Activated naive CD8-positive, alpha-beta T cell (primary cell): ENCODE measurements around the gene ARHGEF7.

Experiments used
- H3K27ac Mint-ChIP-seq: one replicate; pipeline ENCODE4 v1.8.0; 2021; ENCODE audit warnings: mixed read lengths
- H3K27me3 Mint-ChIP-seq: one replicate; pipeline ENCODE4 v1.8.0; 2021; ENCODE audit warnings: mixed read lengths
- H3K36me3 Mint-ChIP-seq: one replicate; pipeline ENCODE4 v1.8.0; 2021; ENCODE audit warnings: mixed read lengths
- H3K4me1 Mint-ChIP-seq: one replicate; pipeline ENCODE4 v1.8.0; 2021; ENCODE audit warnings: low read depth, mixed read lengths
- H3K4me3 Mint-ChIP-seq: one replicate; pipeline ENCODE4 v1.8.0; 2021; ENCODE audit warnings: mild to moderate bottlenecking, mixed read lengths
- H3K9me3 Mint-ChIP-seq: one replicate; pipeline ENCODE4 v1.8.0; 2021; ENCODE audit warnings: low read depth, mixed read lengths

The ARHGEF7 gene

GRCh38 chr13:111225166-111225565, 110.1 kb downstream of the ARHGEF7 start:
- peaks cover 28% of the 10 kb centered on the region for H3K4me1 Mint-ChIP-seq
- H3K27me3 Mint-ChIP-seq, result no peaks in the 10 kb centered on the region
- no peak overlapping the region for H3K27ac Mint-ChIP-seq
- H3K9me3 Mint-ChIP-seq, result no peaks in the 10 kb centered on the region
- H3K36me3 Mint-ChIP-seq, result peaks cover 2% of the 10 kb centered on the region
- H3K4me3 Mint-ChIP-seq, result no peak overlapping the region

DNA sequence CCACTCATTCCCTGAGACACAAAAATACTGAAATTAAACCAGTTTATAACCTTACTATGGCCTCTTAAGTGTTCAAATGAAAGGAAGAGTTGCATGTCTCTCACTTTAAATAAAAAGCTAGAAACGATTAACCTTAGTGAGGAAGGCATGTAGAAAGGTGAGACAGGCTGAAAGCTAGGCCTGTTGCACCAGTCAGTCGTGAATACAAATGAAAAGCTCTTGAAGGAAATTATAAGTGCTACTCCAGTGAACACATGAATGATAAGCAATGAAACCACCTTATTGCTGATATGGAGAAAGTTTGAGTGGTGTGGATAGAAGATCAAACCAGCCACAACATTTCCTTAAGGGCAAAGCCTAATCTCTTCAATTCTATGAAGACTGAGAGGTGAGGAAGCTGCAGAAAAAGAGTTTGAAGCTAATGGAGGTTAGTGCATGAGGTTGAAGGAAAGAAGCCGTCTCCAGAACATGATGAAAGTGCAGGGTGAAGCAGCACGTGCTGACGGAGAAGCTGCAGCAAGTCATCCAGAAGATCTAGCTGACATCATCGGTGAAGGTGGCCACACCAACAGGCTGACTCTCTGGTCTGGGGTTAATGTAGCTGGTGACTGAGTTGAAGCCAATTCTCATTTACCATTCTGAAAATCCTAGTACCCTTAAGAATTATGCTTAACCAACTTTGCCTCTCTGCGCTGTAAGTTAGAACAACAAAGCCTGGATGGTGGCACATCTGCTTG, 110.9 kb downstream of the ARHGEF7 start:
- no peak overlapping the region for H3K27ac Mint-ChIP-seq
- no peak overlapping the region for H3K4me3 Mint-ChIP-seq
- H3K9me3 Mint-ChIP-seq, result no peaks in the 10 kb centered on the region
- no peaks in the 10 kb centered on the region for H3K27me3 Mint-ChIP-seq
- H3K4me1 Mint-ChIP-seq, result peaks cover 28% of the 10 kb centered on the region
- peaks cover 2% of the 10 kb centered on the region for H3K36me3 Mint-ChIP-seq

DNA sequence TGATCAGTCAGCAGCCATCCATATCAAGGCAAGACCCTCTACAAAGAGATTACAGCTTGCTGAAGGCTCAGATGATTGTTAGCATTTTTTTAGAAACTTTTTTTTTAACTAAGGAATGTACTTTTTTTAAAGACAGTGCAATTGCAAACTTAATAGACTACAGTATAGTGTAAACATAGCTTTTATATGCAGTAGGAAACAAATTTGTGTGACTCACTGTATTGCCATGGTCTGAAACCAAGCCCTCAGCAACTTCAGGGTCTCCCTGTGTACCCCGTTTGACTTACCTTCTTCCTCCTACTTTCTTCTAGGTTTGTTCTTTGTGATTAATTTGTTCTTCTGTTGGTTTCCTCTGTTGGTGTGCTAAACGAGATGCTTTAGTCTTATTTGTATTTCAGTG, 112.3 kb downstream of the ARHGEF7 start:
- Mint-ChIP-seq H3K27ac (no peak overlapping the region), H3K9me3 (no peaks in the 10 kb centered on the region), H3K27me3 (no peaks in the 10 kb centered on the region), H3K4me1 (peaks cover 37% of the 10 kb centered on the region), H3K4me3 (no peak overlapping the region), H3K36me3 (peaks cover 6% of the 10 kb centered on the region)

- H3K36me3 Mint-ChIP-seq, result peaks cover 14% of the 10 kb centered on the region
- H3K4me3 Mint-ChIP-seq, result no peak overlapping the region
- peaks cover 39% of the 10 kb centered on the region for H3K4me1 Mint-ChIP-seq
- no peaks in the 10 kb centered on the region for H3K27me3 Mint-ChIP-seq
- H3K27ac Mint-ChIP-seq, result no peak overlapping the region
- no peaks in the 10 kb centered on the region for H3K9me3 Mint-ChIP-seq
Measured at GRCh38 chr13:111228262-111229144, 113.4 kb downstream of the ARHGEF7 start.

DNA sequence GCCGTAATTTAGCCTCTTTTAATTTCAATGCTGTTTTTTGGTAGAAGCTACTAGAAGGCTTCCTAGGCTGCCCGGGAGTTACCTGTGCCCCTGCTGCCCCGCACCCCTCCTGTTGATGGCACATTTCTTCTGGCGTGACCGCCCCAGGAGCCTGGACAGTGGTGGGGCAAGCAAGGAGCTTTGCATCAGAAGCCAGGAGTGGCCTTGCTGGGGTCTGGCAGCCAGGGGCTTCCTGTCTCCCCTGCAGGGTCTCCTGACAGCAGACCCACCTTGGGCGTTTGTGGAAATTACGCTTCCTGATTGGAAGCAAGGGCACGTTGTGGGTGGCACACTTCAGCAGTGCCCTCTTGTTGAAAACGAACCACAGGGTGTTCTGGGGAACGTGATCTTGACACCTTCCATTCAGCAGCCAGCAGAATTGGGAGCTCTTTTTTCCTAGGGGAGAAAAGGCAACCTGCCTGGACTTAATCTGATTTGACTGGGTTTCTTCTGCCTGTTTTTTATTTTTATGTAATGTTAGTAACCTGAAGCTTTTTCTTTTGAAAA, 115.3 kb downstream of the ARHGEF7 start:
- Mint-ChIP-seq H3K27me3 (no peaks in the 10 kb centered on the region), H3K9me3 (no peaks in the 10 kb centered on the region), H3K4me1 (peaks cover 38% of the 10 kb centered on the region), H3K27ac (no peak overlapping the region), H3K36me3 (peaks cover 21% of the 10 kb centered on the region), H3K4me3 (no peak overlapping the region)

GRCh38 chr13:111232191-111232590, 117.1 kb downstream of the ARHGEF7 start:
- Mint-ChIP-seq H3K27me3 (no peaks in the 10 kb centered on the region), H3K4me1 (peaks cover 22% of the 10 kb centered on the region), H3K36me3 (peaks cover 23% of the 10 kb centered on the region), H3K9me3 (no peaks in the 10 kb centered on the region), H3K4me3 (no peak overlapping the region), H3K27ac (no peak overlapping the region)

DNA sequence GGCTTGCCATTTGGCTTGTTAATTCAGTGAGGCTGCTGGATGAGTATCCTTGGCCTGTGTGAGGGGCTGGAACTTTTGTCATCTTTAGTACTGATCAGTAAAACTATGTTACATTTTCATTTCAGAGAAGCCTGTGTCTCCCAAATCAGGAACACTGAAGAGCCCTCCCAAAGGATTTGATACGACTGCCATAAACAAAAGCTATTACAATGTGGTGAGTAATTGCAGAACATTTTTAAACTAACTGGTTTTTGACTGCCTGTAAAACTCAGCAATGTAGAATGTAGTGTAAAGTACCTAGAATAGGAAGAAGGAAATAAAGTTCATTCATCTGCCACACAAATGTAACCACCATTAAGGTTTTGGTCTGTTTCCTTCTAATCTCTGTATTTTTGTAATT, 118.0 kb downstream of the ARHGEF7 start:
- H3K27me3 Mint-ChIP-seq, result no peaks in the 10 kb centered on the region
- peaks cover 24% of the 10 kb centered on the region for H3K4me1 Mint-ChIP-seq
- H3K36me3 Mint-ChIP-seq, result peaks cover 27% of the 10 kb centered on the region
- H3K9me3 Mint-ChIP-seq, result no peaks in the 10 kb centered on the region
- no peak overlapping the region for H3K27ac Mint-ChIP-seq
- no peak overlapping the region for H3K4me3 Mint-ChIP-seq

DNA sequence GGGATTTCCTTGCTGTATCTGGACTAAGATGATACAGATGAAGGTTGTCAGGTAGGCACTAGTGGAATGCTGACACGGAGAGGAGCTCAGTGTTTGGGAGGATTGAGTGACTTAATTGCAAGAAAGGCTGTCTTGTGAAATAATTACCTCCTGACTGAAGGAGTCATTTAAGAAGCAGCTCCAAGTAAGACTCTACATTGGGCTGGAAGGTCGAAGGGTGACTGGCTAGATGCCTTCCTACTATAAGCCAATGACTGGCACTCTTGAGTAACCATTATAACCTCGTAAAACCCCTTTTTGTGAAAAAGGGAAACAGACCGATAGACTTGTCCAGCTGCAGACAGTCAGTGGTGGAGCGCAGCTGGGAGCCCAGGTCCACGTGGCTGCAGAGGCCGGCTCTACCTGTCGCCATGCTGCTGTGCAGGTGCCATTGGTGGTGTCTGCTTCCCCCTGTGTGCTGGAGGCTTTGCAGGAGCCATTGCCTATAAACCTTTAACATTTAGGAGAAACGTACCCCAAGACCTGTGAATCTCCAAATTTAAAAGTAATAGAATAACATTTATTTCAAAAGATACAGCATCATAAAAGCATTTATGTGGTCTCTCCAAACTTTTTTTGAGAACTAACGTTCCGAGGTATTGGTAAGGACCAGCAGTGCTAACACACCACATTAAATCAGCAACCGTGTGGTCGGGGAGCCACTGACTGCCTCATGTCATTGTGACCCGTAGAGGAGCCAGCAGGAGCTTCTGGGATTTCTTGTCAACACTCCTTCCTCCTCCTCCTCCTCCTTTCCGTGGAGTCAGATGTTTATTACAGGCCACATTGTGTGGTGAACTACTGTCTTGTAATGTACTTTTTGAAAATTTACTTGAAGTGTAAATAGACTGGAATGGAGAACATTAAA, 124.9 kb downstream of the ARHGEF7 start:
- H3K36me3 Mint-ChIP-seq, result peaks cover 17% of the 10 kb centered on the region
- H3K27ac Mint-ChIP-seq, result no peak overlapping the region

GRCh38 chr13:111241006-111241755, 126.1 kb downstream of the ARHGEF7 start:
- Mint-ChIP-seq H3K9me3 (no peaks in the 10 kb centered on the region), H3K4me1 (peaks cover 5% of the 10 kb centered on the region), H3K36me3 (peaks cover 19% of the 10 kb centered on the region), H3K4me3 (no peak overlapping the region), H3K27me3 (no peaks in the 10 kb centered on the region), H3K27ac (no peak overlapping the region)

More for the DNA sequence above, 124.9 kb downstream of the ARHGEF7 start:
- H3K9me3 Mint-ChIP-seq, result no peaks in the 10 kb centered on the region
- peaks cover 4% of the 10 kb centered on the region for H3K4me1 Mint-ChIP-seq
- H3K4me3 Mint-ChIP-seq, result no peak overlapping the region
- no peaks in the 10 kb centered on the region for H3K27me3 Mint-ChIP-seq

DNA sequence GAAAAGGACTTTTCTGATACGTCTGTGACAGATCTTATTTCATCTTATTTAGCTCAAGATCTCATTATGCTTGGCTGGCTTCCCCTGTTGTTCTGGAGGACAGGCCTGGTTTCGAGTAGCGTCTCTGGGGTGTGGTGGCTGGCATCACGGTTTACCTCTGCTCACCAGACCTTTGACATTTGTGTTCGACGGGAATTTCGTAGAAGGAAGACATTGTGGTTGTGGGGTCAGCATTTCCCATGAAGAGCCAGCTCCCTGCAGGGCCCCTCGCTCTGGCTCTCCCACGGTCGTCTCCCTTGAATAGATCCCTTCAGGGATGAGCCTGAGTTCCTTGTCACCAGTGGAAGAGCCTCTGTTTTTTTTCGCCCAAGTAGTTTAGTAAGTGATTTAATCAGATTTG, 126.8 kb downstream of the ARHGEF7 start:
- no peak overlapping the region for H3K27ac Mint-ChIP-seq
- no peaks in the 10 kb centered on the region for H3K27me3 Mint-ChIP-seq
- H3K4me3 Mint-ChIP-seq, result no peak overlapping the region
- peaks cover 18% of the 10 kb centered on the region for H3K36me3 Mint-ChIP-seq
- no peaks in the 10 kb centered on the region for H3K9me3 Mint-ChIP-seq
- H3K4me1 Mint-ChIP-seq, result peaks cover 6% of the 10 kb centered on the region

DNA sequence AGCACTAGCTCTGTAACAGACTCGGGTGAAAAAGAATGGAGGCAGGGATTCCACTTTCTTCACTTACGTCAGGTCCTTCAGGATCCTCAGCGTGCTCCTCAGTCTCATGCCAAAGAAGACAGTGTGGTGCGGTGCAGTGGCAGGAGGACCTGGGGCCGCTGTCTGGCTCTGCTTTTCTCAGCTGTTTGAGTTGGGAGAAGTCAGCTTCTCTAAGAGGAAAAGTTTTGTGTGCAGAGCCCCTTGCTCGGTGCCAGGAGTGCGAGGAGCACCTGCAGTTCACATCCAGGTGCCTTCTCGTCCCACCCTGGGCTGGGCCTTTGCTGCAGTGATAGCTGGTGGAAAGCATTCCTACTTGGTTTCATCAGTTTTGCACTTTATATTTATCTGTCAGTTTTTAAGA, 127.5 kb downstream of the ARHGEF7 start:
- Mint-ChIP-seq H3K4me1 (peaks cover 6% of the 10 kb centered on the region), H3K27me3 (no peaks in the 10 kb centered on the region), H3K36me3 (peaks cover 17% of the 10 kb centered on the region), H3K9me3 (no peaks in the 10 kb centered on the region), H3K27ac (no peak overlapping the region), H3K4me3 (no peak overlapping the region)

- Mint-ChIP-seq H3K27ac (no peak overlapping the region), H3K4me1 (peaks cover 4% of the 10 kb centered on the region), H3K27me3 (no peaks in the 10 kb centered on the region), H3K4me3 (no peak overlapping the region), H3K9me3 (no peaks in the 10 kb centered on the region), H3K36me3 (peaks cover 24% of the 10 kb centered on the region)
Measured at GRCh38 chr13:111243981-111244380, 128.9 kb downstream of the ARHGEF7 start.

DNA sequence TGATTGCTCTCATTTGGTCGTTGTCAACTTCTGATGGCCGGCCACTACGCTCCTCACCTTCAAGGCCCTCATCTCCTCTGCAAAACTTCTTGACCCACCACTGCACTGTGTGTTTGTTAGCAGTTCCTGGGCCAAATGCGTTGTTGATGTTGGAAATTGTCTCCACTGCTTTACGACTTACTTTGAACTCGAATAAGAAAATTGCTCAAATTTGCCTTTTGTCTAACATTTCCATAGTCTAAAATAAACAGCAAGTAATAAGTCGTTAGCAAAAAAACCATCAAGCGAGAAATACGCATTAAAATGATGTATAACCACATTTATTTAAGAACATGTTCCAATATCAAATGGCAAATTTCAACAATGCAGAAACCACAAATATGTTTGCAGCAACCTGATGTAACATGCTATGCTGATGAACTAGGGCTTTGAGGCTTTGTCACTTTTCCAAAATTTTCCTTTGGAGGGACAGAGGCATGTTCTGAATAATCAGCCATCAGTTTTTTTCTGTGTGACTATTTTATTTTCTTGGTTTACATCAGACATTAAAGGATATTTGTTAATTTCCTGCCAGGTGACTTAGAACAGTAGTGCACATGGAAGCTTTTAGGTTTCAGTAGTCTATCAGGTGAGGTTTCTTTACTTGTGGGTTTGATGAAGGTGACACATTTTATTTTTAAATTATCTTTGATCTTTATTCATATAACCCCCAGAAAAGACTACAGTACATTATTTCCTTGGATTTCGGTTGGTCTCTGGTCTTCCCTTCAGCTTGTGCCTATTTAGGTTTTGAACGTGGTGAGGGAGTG, 130.7 kb downstream of the ARHGEF7 start:
- no peaks in the 10 kb centered on the region for H3K9me3 Mint-ChIP-seq
- no peak overlapping the region for H3K27ac Mint-ChIP-seq
- peaks cover 26% of the 10 kb centered on the region for H3K36me3 Mint-ChIP-seq
- H3K27me3 Mint-ChIP-seq, result no peaks in the 10 kb centered on the region
- peaks cover 4% of the 10 kb centered on the region for H3K4me1 Mint-ChIP-seq
- H3K4me3 Mint-ChIP-seq, result no peak overlapping the region
